ENCODE results near the gene NRXN2. TPM values are rescaled to one million over a fixed set of nuclear protein-coding genes. Genes with fewer than 3 reads are reported as not detected.

Gene NRXN2
- total and polyA plus RNA-seq, 2 of the 13 experiments (the other 11 are each of a cell fraction or from before 2014, with no cell fraction given): not detected

- TF ChIP-seq ZNF574 (CRISPR knock-in tag; IDR thresholded peaks at IDR 0.05): peak; percentile 44; the same call in 1 of the 2 replicates
- peak; percentile 86 for TF ChIP-seq PBX2 (CRISPR knock-in tag; IDR thresholded peaks at IDR 0.05)
- 0 out of 2 replicates have a peak, but pooled peaks have one; percentile 41 for TF ChIP-seq BCL3 (CRISPR knock-in tag; IDR thresholded peaks at IDR 0.05)
- peak; percentile 88 for TF ChIP-seq NFYC (CRISPR knock-in tag; IDR thresholded peaks at IDR 0.05)
- peak; percentile 92 for TF ChIP-seq SP2 (CRISPR knock-in tag; IDR thresholded peaks at IDR 0.05)
- 0 out of 2 replicates have a peak, but pooled peaks have one; percentile 17 for TF ChIP-seq RXRA (CRISPR knock-in tag; IDR thresholded peaks at IDR 0.05)
- TF ChIP-seq HNRNPLL (IDR thresholded peaks at IDR 0.05; ENCODE audit: low read depth, low read length, poor library complexity, severe bottlenecking): peak; percentile 36
- TF ChIP-seq ZFP91 (CRISPR knock-in tag; IDR thresholded peaks at IDR 0.05; ENCODE audit: borderline replicate concordance): peak; percentile 63; the same call in 1 of the 2 replicates
- TF ChIP-seq NFYB (CRISPR knock-in tag; IDR thresholded peaks at IDR 0.05): peak; percentile 91
- TF ChIP-seq CHD2 (IDR thresholded peaks at IDR 0.05; ENCODE audit: low read depth, low read length): 0 out of 2 replicates have a peak, but pooled peaks have one; percentile 32
- TF ChIP-seq ZNF782 (CRISPR knock-in tag; IDR thresholded peaks at IDR 0.05; ENCODE audit: borderline replicate concordance): no peak
- TF ChIP-seq ZNF546 (CRISPR knock-in tag; conservative IDR thresholded peaks at IDR 0.05): no peak
- TF ChIP-seq ZNF143 (CRISPR knock-in tag; IDR thresholded peaks at IDR 0.05): peak; percentile 29; the same call in 1 of the 2 replicates
- no peak for TF ChIP-seq SOX6 (IDR thresholded peaks at IDR 0.05)
- no peak for TF ChIP-seq SOX6 (CRISPR knock-in tag; IDR thresholded peaks at IDR 0.05)
- no peak for TF ChIP-seq BRCA1 (CRISPR knock-in tag; IDR thresholded peaks at IDR 0.05)
- TF ChIP-seq RCOR2 (CRISPR knock-in tag; IDR thresholded peaks at IDR 0.05): no peak
- TF ChIP-seq FOXO4 (CRISPR knock-in tag; conservative IDR thresholded peaks at IDR 0.05): 0 out of 2 replicates have a peak, but pooled peaks have one; percentile 66
- TF ChIP-seq ZFP90 (CRISPR knock-in tag; IDR thresholded peaks at IDR 0.05; ENCODE audit: borderline replicate concordance): 0 out of 2 replicates have a peak, but pooled peaks have one; percentile 25
- TF ChIP-seq ZNF768 (CRISPR knock-in tag; IDR thresholded peaks at IDR 0.05): peak; percentile 14; the same call in 1 of the 2 replicates
- peak; percentile 44; the same call in 1 of the 2 replicates for TF ChIP-seq ZFX (CRISPR knock-in tag; IDR thresholded peaks at IDR 0.05; ENCODE audit: low read depth)
Measured at GRCh38 chr11:64723117-64723906, at the start of gene NRXN2 (continued).
